Measurements from ENCODE around the gene GPC3. TPM values are rescaled to one million over a fixed set of nuclear protein-coding genes. Genes with fewer than 3 reads are reported as not detected.

The GPC3 gene
- total RNA-seq, 1 experiment from 2014 or later = 32.4 TPM

DNA sequence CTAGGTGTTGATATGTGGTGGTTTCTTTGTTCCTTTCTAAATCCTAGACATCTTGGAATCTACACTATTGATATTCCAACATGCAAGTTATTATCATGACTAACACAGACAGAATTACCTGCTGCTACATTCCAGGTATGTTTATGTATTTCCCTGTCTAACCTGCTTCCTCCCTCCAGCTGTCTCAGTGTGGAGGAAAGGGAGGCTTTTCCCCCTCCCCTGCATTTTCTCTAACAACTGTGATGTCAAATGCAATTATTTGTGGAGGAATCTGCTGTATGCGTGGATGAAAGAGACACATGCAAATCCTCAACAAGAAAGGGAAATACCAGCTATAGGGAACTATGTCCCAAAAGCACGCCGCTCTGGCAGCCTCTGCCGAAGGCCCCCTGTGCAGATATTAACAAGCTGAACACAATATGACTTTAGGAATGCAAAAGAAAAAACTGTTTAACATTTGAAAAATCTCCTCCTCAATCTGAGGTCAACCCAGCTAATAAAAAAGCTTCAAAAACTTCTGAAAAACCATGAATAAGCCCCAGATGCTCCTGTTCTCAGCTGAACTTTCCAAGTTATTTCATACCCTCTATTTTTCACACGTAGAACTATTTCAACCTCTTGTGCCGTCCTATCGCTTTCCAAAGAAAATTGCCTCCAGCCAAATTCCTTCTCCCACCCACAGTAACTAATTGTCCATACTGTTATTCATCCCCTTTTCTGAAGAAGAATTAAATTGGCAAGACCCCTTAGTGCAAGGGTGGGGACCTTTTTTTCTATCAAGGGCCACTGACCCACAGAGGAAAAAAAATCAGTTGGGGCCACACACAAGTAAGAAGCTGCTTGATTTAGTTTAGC, 345.0 kb downstream of the GPC3 start:
- ChIA-PET POLR2A (no interaction called here), CTCF (interaction anchor here (1.9 kb wide), 1 partner anchor 9 kb away, joined by 8 read pairs; no protein-coding TSS in a partner anchor)
- TF ChIP-seq ZNF138 (CRISPR knock-in tag; conservative IDR thresholded peaks at IDR 0.05) (no peak), TEAD1 (CRISPR knock-in tag; IDR thresholded peaks at IDR 0.05) (peak; percentile 60; the same call in 1 of the 2 replicates)
- H3K27ac Mint-ChIP-seq = peak overlapping the region; percentile 93
- H3K4me1 Mint-ChIP-seq = peaks cover 47% of the 10 kb centered on the region
- no peaks in the 10 kb centered on the region for H3K36me3 Mint-ChIP-seq
- peak overlapping the region; percentile 35; the same call in 1 of the 2 replicates for H3K4me3 Mint-ChIP-seq
- no peak for DNase-seq (ENCODE audit: low spot score)
- ATAC-seq = peak; percentile 62
- H3K9me3 Mint-ChIP-seq = no peaks in the 10 kb centered on the region
- no peaks in the 10 kb centered on the region for H3K27me3 Mint-ChIP-seq (ENCODE audit: low read depth)

DNA sequence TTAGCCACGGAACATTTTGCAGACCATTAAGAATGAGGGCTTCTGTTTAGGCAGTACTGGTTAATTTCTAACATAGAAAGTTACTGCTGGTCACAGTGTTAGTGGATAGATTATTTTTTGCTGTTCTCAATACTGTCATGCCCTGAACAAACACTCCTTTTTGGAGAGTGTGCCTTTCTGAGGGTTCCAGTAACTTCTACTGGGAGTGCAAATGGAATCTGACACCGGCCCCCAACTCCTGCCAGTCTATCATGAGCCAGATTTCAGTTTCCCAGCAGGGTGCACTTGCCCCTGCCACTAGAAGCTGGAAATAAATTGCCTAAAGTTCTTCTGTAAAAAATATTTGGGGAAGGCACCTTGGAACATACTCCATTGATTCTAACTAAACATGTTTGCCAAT, 345.7 kb downstream of the GPC3 start:
- no peaks in the 10 kb centered on the region for H3K36me3 Mint-ChIP-seq
- ChIA-PET POLR2A (no interaction called here), CTCF (no interaction called here)
- peak; percentile 20; the same call in 1 of the 2 replicates for ATAC-seq
- TF ChIP-seq RORB (CRISPR knock-in tag; IDR thresholded peaks at IDR 0.05) (no peak), EMX1 (CRISPR knock-in tag; IDR thresholded peaks at IDR 0.05) (no peak), ARID4B (CRISPR knock-in tag; IDR thresholded peaks at IDR 0.05; ENCODE audit: borderline replicate concordance) (no peak), ATF3 (CRISPR knock-in tag; conservative IDR thresholded peaks at IDR 0.05) (no peak), FOXK1 (CRISPR knock-in tag; IDR thresholded peaks at IDR 0.05) (no peak), ZSCAN18 (CRISPR knock-in tag; IDR thresholded peaks at IDR 0.05) (no peak), CTCF (IDR thresholded peaks at IDR 0.05) (no peak), NR3C1 (CRISPR knock-in tag; conservative IDR thresholded peaks at IDR 0.05; ENCODE audit: low read depth) (no peak), GRHL2 (CRISPR knock-in tag; IDR thresholded peaks at IDR 0.05; ENCODE audit: insufficient replicate concordance, severe bottlenecking) (no peak), ZNF121 (CRISPR knock-in tag; IDR thresholded peaks at IDR 0.05) (no peak)
- TF ChIP-seq, protein P1, sequence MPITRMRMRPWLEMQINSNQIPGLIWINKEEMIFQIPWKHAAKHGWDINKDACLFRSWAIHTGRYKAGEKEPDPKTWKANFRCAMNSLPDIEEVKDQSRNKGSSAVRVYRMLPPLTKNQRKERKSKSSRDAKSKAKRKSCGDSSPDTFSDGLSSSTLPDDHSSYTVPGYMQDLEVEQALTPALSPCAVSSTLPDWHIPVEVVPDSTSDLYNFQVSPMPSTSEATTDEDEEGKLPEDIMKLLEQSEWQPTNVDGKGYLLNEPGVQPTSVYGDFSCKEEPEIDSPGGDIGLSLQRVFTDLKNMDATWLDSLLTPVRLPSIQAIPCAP (CRISPR knock-in tag; IDR thresholded peaks at IDR 0.05) = no peak
- TF ChIP-seq, protein P2, sequence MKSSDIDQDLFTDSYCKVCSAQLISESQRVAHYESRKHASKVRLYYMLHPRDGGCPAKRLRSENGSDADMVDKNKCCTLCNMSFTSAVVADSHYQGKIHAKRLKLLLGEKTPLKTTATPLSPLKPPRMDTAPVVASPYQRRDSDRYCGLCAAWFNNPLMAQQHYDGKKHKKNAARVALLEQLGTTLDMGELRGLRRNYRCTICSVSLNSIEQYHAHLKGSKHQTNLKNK (CRISPR knock-in tag; IDR thresholded peaks at IDR 0.05) = no peak
- H3K27me3 Mint-ChIP-seq (ENCODE audit: low read depth) = no peaks in the 10 kb centered on the region
- peak overlapping the region; percentile 93 for H3K27ac Mint-ChIP-seq
- H3K9me3 Mint-ChIP-seq = no peaks in the 10 kb centered on the region
- no peak overlapping the region for H3K4me3 Mint-ChIP-seq
- DNase-seq (ENCODE audit: low spot score) = no peak
- H3K4me1 Mint-ChIP-seq = peaks cover 52% of the 10 kb centered on the region
